ENCODE data around the gene ZC2HC1C. TPM values are rescaled to one million over a fixed set of nuclear protein-coding genes. Genes with fewer than 3 reads are reported as not detected.

ZC2HC1C gene
- total and polyA plus RNA-seq, 2 of the 13 experiments (the other 11 are each of a cell fraction or from before 2014, with no cell fraction given): 3.3 to 3.5 TPM

DNA sequence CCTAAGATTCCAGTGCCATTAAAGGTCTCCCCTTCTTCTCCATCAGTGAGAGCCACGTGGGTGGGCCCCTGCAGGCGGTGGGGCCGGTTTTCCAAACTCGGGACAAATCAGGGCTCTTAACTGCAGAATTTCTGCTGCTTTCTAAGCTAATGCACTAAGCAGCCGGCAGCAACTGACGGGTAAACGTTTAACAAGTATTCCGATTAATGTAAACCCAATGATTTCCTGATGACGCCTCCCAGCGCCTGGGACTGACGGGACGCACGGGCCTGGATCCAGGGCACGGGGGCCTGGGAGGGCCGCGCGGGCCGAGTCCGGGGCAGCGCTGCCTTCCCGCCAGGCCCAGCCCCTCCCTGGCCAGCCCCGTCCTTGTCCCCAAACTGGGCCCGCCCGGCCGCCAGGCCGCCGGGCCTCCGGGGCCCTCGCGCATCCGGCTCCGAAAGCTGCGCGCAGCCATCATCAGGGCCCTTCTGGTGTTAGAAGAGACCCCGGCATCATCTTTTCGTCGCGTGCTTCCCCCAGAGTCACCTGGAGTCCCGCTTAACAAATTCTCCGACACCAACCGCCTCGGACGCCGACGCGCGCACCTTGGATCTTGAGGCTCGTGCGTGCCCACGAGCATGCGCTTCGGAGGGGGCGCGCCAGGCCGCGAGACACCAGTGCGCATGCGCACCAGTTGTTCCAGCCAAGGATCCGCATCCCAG lies 18.4 kb upstream of the ZC2HC1C start, which contains the start of gene MLH3 (continued):
- TF ChIP-seq, protein P1, sequence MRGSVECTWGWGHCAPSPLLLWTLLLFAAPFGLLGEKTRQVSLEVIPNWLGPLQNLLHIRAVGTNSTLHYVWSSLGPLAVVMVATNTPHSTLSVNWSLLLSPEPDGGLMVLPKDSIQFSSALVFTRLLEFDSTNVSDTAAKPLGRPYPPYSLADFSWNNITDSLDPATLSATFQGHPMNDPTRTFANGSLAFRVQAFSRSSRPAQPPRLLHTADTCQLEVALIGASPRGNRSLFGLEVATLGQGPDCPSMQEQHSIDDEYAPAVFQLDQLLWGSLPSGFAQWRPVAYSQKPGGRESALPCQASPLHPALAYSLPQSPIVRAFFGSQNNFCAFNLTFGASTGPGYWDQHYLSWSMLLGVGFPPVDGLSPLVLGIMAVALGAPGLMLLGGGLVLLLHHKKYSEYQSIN (CRISPR knock-in tag; IDR thresholded peaks at IDR 0.05; ENCODE audit: borderline replicate concordance): no peak
- TF ChIP-seq ZBTB38 (CRISPR knock-in tag; IDR thresholded peaks at IDR 0.05) (peak; percentile 9; the same call in 1 of the 2 replicates), PHF20 (CRISPR knock-in tag; IDR thresholded peaks at IDR 0.05) (peak; percentile 47; the same call in 1 of the 2 replicates), ZNF850 (CRISPR knock-in tag; conservative IDR thresholded peaks at IDR 0.05) (no peak), ZBTB7A (CRISPR knock-in tag; IDR thresholded peaks at IDR 0.05) (no peak), ZNF749 (CRISPR knock-in tag; IDR thresholded peaks at IDR 0.05; ENCODE audit: borderline replicate concordance) (no peak), ZBTB21 (CRISPR knock-in tag; IDR thresholded peaks at IDR 0.05) (no peak), ZNF33B (CRISPR knock-in tag; IDR thresholded peaks at IDR 0.05) (0 out of 2 replicates have a peak, but pooled peaks have one; percentile 28), FIP1L1 (IDR thresholded peaks at IDR 0.05; ENCODE audit: borderline replicate concordance, insufficient read depth, low read depth, low read length) (no peak), JUN (CRISPR knock-in tag; IDR thresholded peaks at IDR 0.05) (no peak), ARNTL (CRISPR knock-in tag; IDR thresholded peaks at IDR 0.05) (no peak), TAF15 (IDR thresholded peaks at IDR 0.05; ENCODE audit: low read depth, low read length, poor library complexity, severe bottlenecking) (no peak), SOX6 (IDR thresholded peaks at IDR 0.05) (no peak), SOX6 (CRISPR knock-in tag; IDR thresholded peaks at IDR 0.05) (no peak), POLR2A (IDR thresholded peaks at IDR 0.05; ENCODE audit: insufficient read depth in 1 of 2, low read depth in 2 of 2, low read length in 2 of 2) (peak; percentile 72 to 75), HMG20B (CRISPR knock-in tag; conservative IDR thresholded peaks at IDR 0.05) (no peak), MATR3 (CRISPR knock-in tag; IDR thresholded peaks at IDR 0.05) (no peak), ZNF225 (CRISPR knock-in tag; IDR thresholded peaks at IDR 0.05) (peak; percentile 58; the same call in 1 of the 2 replicates)
- TF ChIP-seq, protein P2, sequence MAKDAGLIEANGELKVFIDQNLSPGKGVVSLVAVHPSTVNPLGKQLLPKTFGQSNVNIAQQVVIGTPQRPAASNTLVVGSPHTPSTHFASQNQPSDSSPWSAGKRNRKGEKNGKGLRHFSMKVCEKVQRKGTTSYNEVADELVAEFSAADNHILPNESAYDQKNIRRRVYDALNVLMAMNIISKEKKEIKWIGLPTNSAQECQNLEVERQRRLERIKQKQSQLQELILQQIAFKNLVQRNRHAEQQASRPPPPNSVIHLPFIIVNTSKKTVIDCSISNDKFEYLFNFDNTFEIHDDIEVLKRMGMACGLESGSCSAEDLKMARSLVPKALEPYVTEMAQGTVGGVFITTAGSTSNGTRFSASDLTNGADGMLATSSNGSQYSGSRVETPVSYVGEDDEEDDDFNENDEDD (CRISPR knock-in tag; IDR thresholded peaks at IDR 0.05; ENCODE audit: borderline replicate concordance): peak; percentile 92
- TF ChIP-seq, protein P3, sequence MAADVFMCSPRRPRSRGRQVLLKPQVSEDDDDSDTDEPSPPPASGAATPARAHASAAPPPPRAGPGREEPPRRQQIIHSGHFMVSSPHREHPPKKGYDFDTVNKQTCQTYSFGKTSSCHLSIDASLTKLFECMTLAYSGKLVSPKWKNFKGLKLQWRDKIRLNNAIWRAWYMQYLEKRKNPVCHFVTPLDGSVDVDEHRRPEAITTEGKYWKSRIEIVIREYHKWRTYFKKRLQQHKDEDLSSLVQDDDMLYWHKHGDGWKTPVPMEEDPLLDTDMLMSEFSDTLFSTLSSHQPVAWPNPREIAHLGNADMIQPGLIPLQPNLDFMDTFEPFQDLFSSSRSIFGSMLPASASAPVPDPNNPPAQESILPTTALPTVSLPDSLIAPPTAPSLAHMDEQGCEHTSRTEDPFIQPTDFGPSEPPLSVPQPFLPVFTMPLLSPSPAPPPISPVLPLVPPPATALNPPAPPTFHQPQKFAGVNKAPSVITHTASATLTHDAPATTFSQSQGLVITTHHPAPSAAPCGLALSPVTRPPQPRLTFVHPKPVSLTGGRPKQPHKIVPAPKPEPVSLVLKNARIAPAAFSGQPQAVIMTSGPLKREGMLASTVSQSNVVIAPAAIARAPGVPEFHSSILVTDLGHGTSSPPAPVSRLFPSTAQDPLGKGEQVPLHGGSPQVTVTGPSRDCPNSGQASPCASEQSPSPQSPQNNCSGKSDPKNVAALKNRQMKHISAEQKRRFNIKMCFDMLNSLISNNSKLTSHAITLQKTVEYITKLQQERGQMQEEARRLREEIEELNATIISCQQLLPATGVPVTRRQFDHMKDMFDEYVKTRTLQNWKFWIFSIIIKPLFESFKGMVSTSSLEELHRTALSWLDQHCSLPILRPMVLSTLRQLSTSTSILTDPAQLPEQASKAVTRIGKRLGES (CRISPR knock-in tag; IDR thresholded peaks at IDR 0.05; ENCODE audit: borderline replicate concordance): no peak
- TF ChIP-seq, protein P4, sequence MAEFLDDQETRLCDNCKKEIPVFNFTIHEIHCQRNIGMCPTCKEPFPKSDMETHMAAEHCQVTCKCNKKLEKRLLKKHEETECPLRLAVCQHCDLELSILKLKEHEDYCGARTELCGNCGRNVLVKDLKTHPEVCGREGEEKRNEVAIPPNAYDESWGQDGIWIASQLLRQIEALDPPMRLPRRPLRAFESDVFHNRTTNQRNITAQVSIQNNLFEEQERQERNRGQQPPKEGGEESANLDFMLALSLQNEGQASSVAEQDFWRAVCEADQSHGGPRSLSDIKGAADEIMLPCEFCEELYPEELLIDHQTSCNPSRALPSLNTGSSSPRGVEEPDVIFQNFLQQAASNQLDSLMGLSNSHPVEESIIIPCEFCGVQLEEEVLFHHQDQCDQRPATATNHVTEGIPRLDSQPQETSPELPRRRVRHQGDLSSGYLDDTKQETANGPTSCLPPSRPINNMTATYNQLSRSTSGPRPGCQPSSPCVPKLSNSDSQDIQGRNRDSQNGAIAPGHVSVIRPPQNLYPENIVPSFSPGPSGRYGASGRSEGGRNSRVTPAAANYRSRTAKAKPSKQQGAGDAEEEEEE (CRISPR knock-in tag; IDR thresholded peaks at IDR 0.05; ENCODE audit: borderline replicate concordance): no peak
- TF ChIP-seq, protein P5, sequence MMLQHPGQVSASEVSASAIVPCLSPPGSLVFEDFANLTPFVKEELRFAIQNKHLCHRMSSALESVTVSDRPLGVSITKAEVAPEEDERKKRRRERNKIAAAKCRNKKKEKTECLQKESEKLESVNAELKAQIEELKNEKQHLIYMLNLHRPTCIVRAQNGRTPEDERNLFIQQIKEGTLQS (CRISPR knock-in tag; IDR thresholded peaks at IDR 0.05): no peak
